T47D (cell line): Measurements from ENCODE around the gene IFNLR1.

Source experiments
- DNase-seq, 2 experiments: peaks; one replicate each; pipeline versions ENCODE4 v3.0.0 to v3.0.0-alpha.2; 2011 to 2012; ENCODE audit warnings: low read depth in 1 of 2, low spot score in 1 of 2
- JUND ChIP-seq: IDR thresholded peaks from 2 replicates; pipeline ENCODE4 v1.6.1; 2012; ENCODE audit warnings: low read depth
- in situ Hi-C: cut with HindIII; loops from 2 replicates; pipeline ENCODE4 v1.10.0; 2016; ENCODE audit warnings: low sequenced_read_pairs, low pct_unique_long_range_greater_than_20kb

The IFNLR1 gene

GRCh38 chr1:24186993-24187790, at the start of gene IFNLR1:
Gene IFNLR1, minus strand, starts transcription at chr1:24187289. Its CDS starts 41 bp downstream, at chr1:24187248.
- TF ChIP-seq JUND: no peak
- DNase-seq: peak; percentile 77 to 84
- in situ Hi-C loops: no loop called here

GRCh38 chr1:24235921-24236788, 49.1 kb upstream of the IFNLR1 start:
- no peak for DNase-seq
- in situ Hi-C loops: no loop called here
- TF ChIP-seq JUND: no peak

- TF ChIP-seq JUND: no peak
- DNase-seq: no peak
- in situ Hi-C loops: no loop called here
These were observed 46.9 kb upstream of the IFNLR1 start for GRCh38 chr1:24233684-24234600.

- TF ChIP-seq JUND: no peak
- in situ Hi-C loops: no loop called here
These were observed 44.6 kb upstream of the IFNLR1 start for GRCh38 chr1:24231701-24232100.

GRCh38 chr1:24228311-24228710, 41.2 kb upstream of the IFNLR1 start:
- TF ChIP-seq JUND: no peak
- in situ Hi-C loops: no loop called here
- DNase-seq: no peak

More at GRCh38 chr1:24231701-24232100, 44.6 kb upstream of the IFNLR1 start:
- no peak for DNase-seq

GRCh38 chr1:24226749-24227148, 39.7 kb upstream of the IFNLR1 start:
- no peak for TF ChIP-seq JUND
- DNase-seq: no peak
- in situ Hi-C loops: no loop called here

- in situ Hi-C loops: no loop called here
- no peak for TF ChIP-seq JUND
- no peak for DNase-seq
These were observed 37.7 kb upstream of the IFNLR1 start for GRCh38 chr1:24224761-24225160.

GRCh38 chr1:24224086-24224485, 37.0 kb upstream of the IFNLR1 start:
- no peak for DNase-seq
- in situ Hi-C loops: no loop called here
- no peak for TF ChIP-seq JUND

GRCh38 chr1:24222793-24223192, 35.7 kb upstream of the IFNLR1 start:
- TF ChIP-seq JUND: no peak
- DNase-seq: peak in 1 of 2 experiments; percentile 22
- in situ Hi-C loops: no loop called here

GRCh38 chr1:24222008-24222605, 35.0 kb upstream of the IFNLR1 start:
- TF ChIP-seq JUND: no peak
- DNase-seq: no peak
- in situ Hi-C loops: no loop called here

GRCh38 chr1:24221246-24221645, 34.2 kb upstream of the IFNLR1 start:
- no peak for DNase-seq
- in situ Hi-C loops: no loop called here
- no peak for TF ChIP-seq JUND
